GM23338 (cell line): ENCODE measurements around the gene FASN.

Source experiments
- CREB1 ChIP-seq: fragments of 250-450 bp; sonication (Bioruptor Pico); IDR thresholded peaks from 2 replicates; pipeline ENCODE4 v1.5.0; 2020; ENCODE audit warnings: low read depth, mild to moderate bottlenecking, moderate library complexity
- CTCF ChIP-seq, 2 experiments: fragments of 200-600 bp in 1 of 2; sonication (generic) in 1 of 2; conservative IDR thresholded peaks; 2 replicates each; pipeline versions ENCODE4 v1.5.1 to v1.6.1; 2016 to 2017; ENCODE audit warnings: antibody characterized with exemption in 2 of 2, low read depth in 2 of 2, mild to moderate bottlenecking in 2 of 2, moderate library complexity in 1 of 2
- EZH2 ChIP-seq: fragments of 200-600 bp; sonication (generic); IDR thresholded peaks from one replicate; pipeline ENCODE4 v1.8.0; 2017; ENCODE audit warnings: antibody characterized with exemption, mild to moderate bottlenecking, low read depth; ENCODE audit not compliant: unreplicated experiment
- EZH2phosphoT487 ChIP-seq: fragments of 200-600 bp; sonication (generic); IDR thresholded peaks from one replicate; pipeline ENCODE4 v1.8.1; 2018; ENCODE audit warnings: antibody characterized with exemption; ENCODE audit not compliant: unreplicated experiment
- JUNB ChIP-seq: IDR thresholded peaks from one replicate; pipeline ENCODE4 v1.6.1; 2016; ENCODE audit warnings: antibody characterized with exemption; ENCODE audit not compliant: unreplicated experiment
- NANOG ChIP-seq: IDR thresholded peaks from 2 replicates; pipeline ENCODE4 v1.6.1; 2016; ENCODE audit warnings: antibody characterized with exemption, borderline replicate concordance
- POLR2AphosphoS5 ChIP-seq: IDR thresholded peaks from 2 replicates; pipeline ENCODE4 v1.6.1; 2016; ENCODE audit warnings: antibody characterized with exemption, low read depth
- REST ChIP-seq: IDR thresholded peaks from one replicate; pipeline ENCODE4 v1.6.1; 2018; ENCODE audit warnings: antibody characterized with exemption; ENCODE audit not compliant: unreplicated experiment
- ZNF114 ChIP-seq: fragments of 250-450 bp; sonication (Bioruptor Pico); IDR thresholded peaks from 2 replicates; pipeline ENCODE4 v1.5.0; 2020; ENCODE audit warnings: mild to moderate bottlenecking, moderate library complexity

GRCh38 chr17:82101301-82101715 lies 3.3 kb upstream of the FASN start:
- TF ChIP-seq EZH2 (no peak), CTCF (conservative IDR thresholded peaks at IDR 0.05; ENCODE audit: low read depth in 2 of 2) (no peak), POLR2AphosphoS5 (0 out of 2 replicates have a peak, but pooled peaks have one; percentile 19), REST (no peak), NANOG (no peak), EZH2phosphoT487 (no peak), ZNF114 (CRISPR knock-in tag) (no peak), CREB1 (CRISPR knock-in tag) (no peak), JUNB (no peak)
